Lung (tissue), 12 donors: ENCODE measurements around the gene IRAK1. TPM values are rescaled to one million over a fixed set of nuclear protein-coding genes. Genes with fewer than 3 reads are reported as not detected.
A peak's percentile ranks its signal among the peaks of the same experiment; 100 is the strongest.

Source experiments
- ATAC-seq: fragments of 200-7000 bp; cut with Tn5 transposase; one replicate; pipeline ENCODE4 v1.9.1; 2020; ENCODE audit warnings: moderate number of reproducible peaks; ENCODE audit not compliant: insufficient read depth, low FRiP score
- DNase-seq, 3 donors: peaks; one replicate each; pipeline ENCODE4 v3.0.0-alpha.2; 2013 to 2017
- H3K27ac ChIP-seq, 2 donors: one replicate each; pipeline ENCODE4 v1.5.1; 2013; ENCODE audit warnings: mild to moderate bottlenecking in 2 of 2, moderate library complexity in 2 of 2, control low read depth in 1 of 2, inconsistent platforms in 1 of 2, low read depth in 1 of 2, low read length in 1 of 2
- H3K27me3 ChIP-seq, 3 donors: one replicate each; pipeline ENCODE4 v1.5.1; 2013; ENCODE audit warnings: low read length in 2 of 3; ENCODE audit not compliant: control insufficient read depth in 3 of 3, insufficient read depth in 3 of 3
- H3K36me3 ChIP-seq, 4 donors: one replicate each; pipeline ENCODE4 v1.5.1; 2013; ENCODE audit warnings: low read length in 4 of 4, mild to moderate bottlenecking in 1 of 4, moderate library complexity in 1 of 4; ENCODE audit not compliant: control insufficient read depth in 4 of 4, insufficient read depth in 4 of 4
- H3K4me1 ChIP-seq, 5 donors: one replicate each; pipeline ENCODE4 v1.5.1; 2013; ENCODE audit warnings: low read length in 5 of 5, mild to moderate bottlenecking in 2 of 5, moderate library complexity in 1 of 5; ENCODE audit not compliant: control insufficient read depth in 5 of 5, insufficient read depth in 5 of 5
- H3K4me3 ChIP-seq: one replicate; pipeline ENCODE4 v1.5.1; 2013; ENCODE audit warnings: mild to moderate bottlenecking, control low read depth, moderate library complexity
- H3K9ac ChIP-seq, 2 donors: one replicate each; pipeline ENCODE4 v1.5.1; 2013; ENCODE audit warnings: low read length in 2 of 2, control low read depth in 1 of 2; ENCODE audit not compliant: insufficient read depth in 1 of 2
- H3K9me3 ChIP-seq, 4 donors: one replicate each; pipeline ENCODE4 v1.5.1; 2013; ENCODE audit warnings: low read length in 3 of 4, mild to moderate bottlenecking in 1 of 4, moderate library complexity in 1 of 4; ENCODE audit not compliant: control insufficient read depth in 4 of 4, insufficient read depth in 3 of 4
- CTCF ChIP-seq: IDR thresholded peaks from 2 replicates; pipeline ENCODE4 v1.5.1; 2012; ENCODE audit warnings: mild to moderate bottlenecking; ENCODE audit errors: control extremely low read depth, extremely low read depth
- WGBS, 2 donors: extraction: QIAGEN DNeasy Blood & Tissue Kit; methylation state at CpG; one replicate each; pipeline ENCODE4 v1.1.7; 2013; 5-methylcytosine and 5-hydroxymethylcytosine counted together
- polyA plus RNA-seq, 2 donors: library from polyadenylated mRNA; stranded (reverse); fragments of 200-250 nt; gene quantifications; one replicate each; pipeline ENCODE4 v1.2.1, GENCODE V29; 2013
- total RNA-seq, 2 donors: library from RNA; depleted of rRNA in 1 of 2; stranded (reverse); fragments of >200 nt in 1 of 2; gene quantifications; one replicate each; pipeline ENCODE4 v1.2.1, GENCODE V29; 2014 to 2021
- donor health status: control.
- donor health status: control.
- donor health status: Bipolar disorder and iron deficiency.
- donor health status: healthy.
- donor health status: DM: yes; HTN: yes; CAD: no.

IRAK1 gene
- total and polyA plus RNA-seq, 4 donors: 24.6 to 153 (median 97.7) TPM

DNA sequence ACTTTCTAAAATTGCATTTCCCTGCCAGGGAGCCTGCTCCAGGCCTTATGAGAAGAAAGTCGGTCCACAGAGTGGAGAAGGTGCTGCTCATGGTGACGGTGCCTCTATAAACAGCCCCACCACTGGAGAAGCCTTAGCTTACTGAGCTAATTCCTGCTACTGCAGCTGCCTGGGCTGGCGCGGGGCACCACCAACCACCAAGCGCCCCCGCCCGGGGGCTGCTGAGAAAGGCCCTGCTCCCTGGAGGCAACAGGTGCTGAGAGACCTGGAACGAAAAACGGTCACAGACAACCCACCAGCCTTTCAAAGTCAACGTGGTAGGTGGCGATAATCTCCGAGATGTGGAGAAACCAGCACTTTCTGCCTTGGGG is 51.0 kb downstream of the IRAK1 start:
- H3K27me3 ChIP-seq: no peaks in the 10 kb centered on the region
- no peak for TF ChIP-seq CTCF
- ATAC-seq (no peak), DNase-seq (no peak)
- H3K9me3 ChIP-seq: no peaks in the 10 kb centered on the region
- peaks cover 0 to 10% (median under 1%) of the 10 kb centered on the region in 4 donors for H3K36me3 ChIP-seq
- 17 to 60% methylated on average over 11 to 12 of the region's 12 CpGs for WGBS, 2 donors
- H3K9ac ChIP-seq: no peak overlapping the region
- H3K4me1 ChIP-seq: peaks cover 0 to 37% (median 10%) of the 10 kb centered on the region in 5 donors
- no peak overlapping the region for H3K4me3 ChIP-seq
- H3K27ac ChIP-seq: peak overlapping the region in 1 of 2 donors; percentile 49

- H3K4me3 ChIP-seq: no peak overlapping the region
- no peak overlapping the region for H3K9ac ChIP-seq
- ATAC-seq (no peak), DNase-seq (no peak)
- no peak for TF ChIP-seq CTCF
- no peak overlapping the region for H3K27ac ChIP-seq
- H3K4me1 ChIP-seq: peaks cover 0 to 32% (median 10%) of the 10 kb centered on the region in 5 donors
- no peaks in the 10 kb centered on the region for H3K27me3 ChIP-seq
- peaks cover 0 to 2% (median 0%) of the 10 kb centered on the region in 4 donors for H3K9me3 ChIP-seq
- 39 to 60% methylated on average over 9 of the region's 9 CpGs for WGBS, 2 donors
- peaks cover 0 to 13% (median 3%) of the 10 kb centered on the region in 4 donors for H3K36me3 ChIP-seq
Observed at GRCh38 chrX:153968255-153968654, 51.4 kb downstream of the IRAK1 start.

GRCh38 chrX:153967536-153968224 is 52.0 kb downstream of the IRAK1 start:
- ATAC-seq (no peak), DNase-seq (no peak)
- Histone ChIP-seq H3K9me3 (peaks cover 0 to 5% (median 0%) of the 10 kb centered on the region in 4 donors), H3K4me1 (peaks cover 0 to 30% (median 10%) of the 10 kb centered on the region in 5 donors), H3K36me3 (peaks cover 0 to 17% (median 7%) of the 10 kb centered on the region in 4 donors), H3K27me3 (no peaks in the 10 kb centered on the region), H3K27ac (peak overlapping the region in 1 of 2 donors; percentile 78), H3K4me3 (no peak overlapping the region), H3K9ac (no peak overlapping the region)
- no peak for TF ChIP-seq CTCF
- 25 to 59% methylated on average over 16 of the region's 16 CpGs for whole genome bisulfite sequencing, 2 donors
